ENCODE data around the gene NDC1. TPM values are rescaled to one million over a fixed set of nuclear protein-coding genes. Genes with fewer than 3 reads are reported as not detected.
A peak's percentile ranks its signal among the peaks of the same experiment; 100 is the strongest.

Gene NDC1
- total and polyA plus RNA-seq, 2 of the 4 experiments (the other 2 are of a cell fraction), result 11.8 to 33.9 TPM

GRCh38 chr1:53740621-53741105 is 97.4 kb downstream of the NDC1 start:
- peak overlapping the region; percentile 95 for H2BK120ac ChIP-seq (ENCODE audit: low read depth, low read length)
- peaks cover 6 to 21% of the 10 kb centered on the region in 2 experiments; a peak in 2 of 4 replicates for H3K79me1 ChIP-seq (ENCODE audit: low read depth in 1 of 2, low read length in 2 of 2)
- H4K5ac ChIP-seq (ENCODE audit: low read depth, low read length), result peak overlapping the region; percentile 19; the same call in 1 of the 2 replicates
- H4K8ac ChIP-seq (ENCODE audit: low read depth in 2 of 2, low read length in 2 of 2), result peak overlapping the region; percentile 13 to 94
- peak overlapping the region; percentile 91 for H2AK9ac ChIP-seq (replicated peaks; ENCODE audit: low read depth, low read length, poor library complexity)
- H3K14ac ChIP-seq (replicated peaks; ENCODE audit: low read depth, low read length), result peak overlapping the region; percentile 73
- dilution Hi-C loops (cut with HindIII; ENCODE audit: low sequenced_read_pairs, unreplicated experiment) (no loop called here), intact Hi-C loops (cut with micrococcal nuclease) (no loop called here), in situ Hi-C loops (cut with MboI; ENCODE audit: low sequenced_read_pairs) (no loop called here)
- H3K27me3 ChIP-seq (ENCODE audit: control insufficient read depth, insufficient read depth, low read length), result no peaks in the 10 kb centered on the region
- peaks cover 13% of the 10 kb centered on the region for H3K9me1 ChIP-seq (ENCODE audit: insufficient read depth, low read length)
- CTCF ChIA-PET, result no interaction called here
- DNase-seq (peak; percentile 87), ATAC-seq (ENCODE audit: low read depth) (peak; percentile 11)
- peak overlapping the region; percentile 84 for H2BK5ac ChIP-seq (ENCODE audit: low read depth, low read length, poor library complexity, severe bottlenecking)
- no peaks in the 10 kb centered on the region for H3K36me3 ChIP-seq (ENCODE audit: control insufficient read depth, insufficient read depth, low read length)
- WGBS, 2 experiments (ENCODE audit: extremely low coverage in 2 of 2, insufficient read length in 1 of 2), result no CpG with 5 or more reads among the region's 8 CpGs
- H3K56ac ChIP-seq (ENCODE audit: extremely low read depth, insufficient read depth, low read length), result no peak overlapping the region
- H2BK20ac ChIP-seq (ENCODE audit: low read depth, low read length), result peak overlapping the region; percentile 82
- peak overlapping the region; percentile 88 for H4K91ac ChIP-seq (ENCODE audit: insufficient read depth, low read depth, low read length)
- H3K4me3 ChIP-seq (ENCODE audit: insufficient read depth, low read depth, low read length), result no peak overlapping the region
- peak overlapping the region; percentile 83 for H3K18ac ChIP-seq (ENCODE audit: low read depth, low read length)
- H3K4me2 ChIP-seq (ENCODE audit: low read depth, low read length), result peak overlapping the region; percentile 67
- H3K9ac ChIP-seq (ENCODE audit: low read depth, low read length), result peak overlapping the region; percentile 47; the same call in 1 of the 2 replicates
- H2BK15ac ChIP-seq (ENCODE audit: low read depth, low read length), result peak overlapping the region; percentile 97; the same call in 2 of the 3 replicates
- peaks cover 22% of the 10 kb centered on the region for H3K4me1 ChIP-seq (ENCODE audit: control insufficient read depth, insufficient read depth, low read length)
- BruUV-seq (replicated peaks), result no TSS peak
- TF ChIP-seq FOS (IDR thresholded peaks at IDR 0.05; ENCODE audit: low read depth, low read length), result peak; percentile 38; the same call in 1 of the 2 replicates
- TF ChIP-seq, protein P1, sequence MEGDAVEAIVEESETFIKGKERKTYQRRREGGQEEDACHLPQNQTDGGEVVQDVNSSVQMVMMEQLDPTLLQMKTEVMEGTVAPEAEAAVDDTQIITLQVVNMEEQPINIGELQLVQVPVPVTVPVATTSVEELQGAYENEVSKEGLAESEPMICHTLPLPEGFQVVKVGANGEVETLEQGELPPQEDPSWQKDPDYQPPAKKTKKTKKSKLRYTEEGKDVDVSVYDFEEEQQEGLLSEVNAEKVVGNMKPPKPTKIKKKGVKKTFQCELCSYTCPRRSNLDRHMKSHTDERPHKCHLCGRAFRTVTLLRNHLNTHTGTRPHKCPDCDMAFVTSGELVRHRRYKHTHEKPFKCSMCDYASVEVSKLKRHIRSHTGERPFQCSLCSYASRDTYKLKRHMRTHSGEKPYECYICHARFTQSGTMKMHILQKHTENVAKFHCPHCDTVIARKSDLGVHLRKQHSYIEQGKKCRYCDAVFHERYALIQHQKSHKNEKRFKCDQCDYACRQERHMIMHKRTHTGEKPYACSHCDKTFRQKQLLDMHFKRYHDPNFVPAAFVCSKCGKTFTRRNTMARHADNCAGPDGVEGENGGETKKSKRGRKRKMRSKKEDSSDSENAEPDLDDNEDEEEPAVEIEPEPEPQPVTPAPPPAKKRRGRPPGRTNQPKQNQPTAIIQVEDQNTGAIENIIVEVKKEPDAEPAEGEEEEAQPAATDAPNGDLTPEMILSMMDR (conservative IDR thresholded peaks at IDR 0.05; ENCODE audit: low read depth, low read length), result no peak
- TF ChIP-seq SMC3 (IDR thresholded peaks at IDR 0.05; ENCODE audit: low read depth, low read length), result no peak
- TF ChIP-seq RAD21 (IDR thresholded peaks at IDR 0.05; ENCODE audit: low read length), result no peak
- no peak for TF ChIP-seq RCOR1 (IDR thresholded peaks at IDR 0.05; ENCODE audit: insufficient replicate concordance, low read length)
- no peak for TF ChIP-seq RFX5 (IDR thresholded peaks at IDR 0.05; ENCODE audit: low read depth, low read length)
- TF ChIP-seq BHLHE40 (IDR thresholded peaks at IDR 0.05; ENCODE audit: low read depth, low read length), result peak; percentile 51; the same call in 1 of the 2 replicates
- TF ChIP-seq, protein P2, sequence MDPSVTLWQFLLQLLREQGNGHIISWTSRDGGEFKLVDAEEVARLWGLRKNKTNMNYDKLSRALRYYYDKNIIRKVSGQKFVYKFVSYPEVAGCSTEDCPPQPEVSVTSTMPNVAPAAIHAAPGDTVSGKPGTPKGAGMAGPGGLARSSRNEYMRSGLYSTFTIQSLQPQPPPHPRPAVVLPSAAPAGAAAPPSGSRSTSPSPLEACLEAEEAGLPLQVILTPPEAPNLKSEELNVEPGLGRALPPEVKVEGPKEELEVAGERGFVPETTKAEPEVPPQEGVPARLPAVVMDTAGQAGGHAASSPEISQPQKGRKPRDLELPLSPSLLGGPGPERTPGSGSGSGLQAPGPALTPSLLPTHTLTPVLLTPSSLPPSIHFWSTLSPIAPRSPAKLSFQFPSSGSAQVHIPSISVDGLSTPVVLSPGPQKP (IDR thresholded peaks at IDR 0.05; ENCODE audit: borderline replicate concordance, low read depth, low read length), result no peak
- no peak for TF ChIP-seq USF2 (IDR thresholded peaks at IDR 0.05; ENCODE audit: low read depth, low read length)
- TF ChIP-seq MAZ (IDR thresholded peaks at IDR 0.05; ENCODE audit: borderline replicate concordance, low read depth, low read length), result peak; percentile 73
- TF ChIP-seq NFE2L2 (IDR thresholded peaks at IDR 0.05; ENCODE audit: low read depth, low read length), result no peak
- TF ChIP-seq POLR2A (IDR thresholded peaks at IDR 0.05; ENCODE audit: low read depth, low read length), result no peak
- no peak for TF ChIP-seq MAFK (IDR thresholded peaks at IDR 0.05; ENCODE audit: low read depth, low read length)
- 0 out of 2 replicates have a peak, but pooled peaks have one; percentile 37 for TF ChIP-seq MXI1 (IDR thresholded peaks at IDR 0.05; ENCODE audit: borderline replicate concordance, low read depth, low read length)
- no peak for TF ChIP-seq CEBPB (IDR thresholded peaks at IDR 0.05; ENCODE audit: low read depth, low read length)
- no peak for TF ChIP-seq CHD1 (IDR thresholded peaks at IDR 0.05; ENCODE audit: low read depth, low read length)
- POLR2A ChIA-PET (ENCODE audit: unreplicated experiment), result no interaction called here
- H3K9me3 ChIP-seq (ENCODE audit: control insufficient read depth, insufficient read depth, low read length), result no peaks in the 10 kb centered on the region
- peak overlapping the region; percentile 80 for H3K23ac ChIP-seq (ENCODE audit: low read depth, low read length)
- peak overlapping the region; percentile 89 for H3K4ac ChIP-seq (ENCODE audit: low read depth, low read length)
- H2AK5ac ChIP-seq (ENCODE audit: low read depth, low read length), result peak overlapping the region; percentile 91
- peak overlapping the region; percentile 93 for H3K27ac ChIP-seq (ENCODE audit: insufficient read depth, low read length)
- H4K20me1 ChIP-seq (ENCODE audit: insufficient read depth, low read length), result no peaks in the 10 kb centered on the region
- peak overlapping the region; percentile 86 for H2AFZ ChIP-seq (replicated peaks; ENCODE audit: low read length, poor library complexity)

Data from IMR-90 (cell line).